Motor neuron (in vitro differentiated cells): ENCODE measurements around the gene CPNE4. TPM values are rescaled to one million over a fixed set of nuclear protein-coding genes. Genes with fewer than 3 reads are reported as not detected.
A peak's percentile ranks its signal among the peaks of the same experiment; 100 is the strongest.

ENCODE experiments used
- ATAC-seq, 8 experiments: fragments of 200-7000 bp; cut with Tn5 transposase; replicated peaks in 6 of 8; 2 replicates each; pipeline ENCODE4 v1.8.0; 2021; ENCODE audit warnings: mild to moderate bottlenecking in 8 of 8, moderate library complexity in 8 of 8
- H3K27ac ChIP-seq, 2 donors: fragments of 250-450 bp; sonication (Bioruptor Pico); 2 replicates each; pipeline ENCODE4 v1.9.0; 2021; ENCODE audit warnings: antibody characterized with exemption in 2 of 2, mild to moderate bottlenecking in 2 of 2, moderate library complexity in 1 of 2
- H3K4me1 ChIP-seq, 2 donors: fragments of 250-450 bp; sonication (Bioruptor Pico); replicated peaks in 1 of 2; 2 replicates each; pipeline ENCODE4 v1.6.1; 2021; ENCODE audit warnings: antibody characterized with exemption in 2 of 2, mild to moderate bottlenecking in 2 of 2, moderate library complexity in 1 of 2
- H3K4me3 ChIP-seq, 5 donors: fragments of 250-450 bp; sonication (Bioruptor Pico); 2 replicates each; pipeline ENCODE4 v1.9.0; 2021; ENCODE audit warnings: antibody characterized with exemption in 5 of 5, mild to moderate bottlenecking in 5 of 5, moderate library complexity in 4 of 5
- WGBS, 10 experiments: fragments of 450-650 bp; shearing (Covaris generic); methylation state at CpG; one replicate each; pipeline ENCODE4 v1.0.0; 2022; 5-methylcytosine and 5-hydroxymethylcytosine counted together
- in situ Hi-C, 9 experiments: fragments of 400-800 bp; cut with MboI; loops; one replicate each; pipeline ENCODE4 v1.15.0; 2021; ENCODE audit warnings: low sequenced_read_pairs in 9 of 9, low pct_unique_long_range_greater_than_20kb in 2 of 9; ENCODE audit not compliant: unreplicated experiment in 9 of 9
- total RNA-seq, 8 experiments: library from RNA; unstranded; fragments of 300-600 nt; gene quantifications; 2 replicates each; pipeline versions ENCODE4 v1.2.3 to v1.2.4, GENCODE V29; 2022

The CPNE4 gene
- total RNA-seq, 8 experiments from 2014 or later = 0.35 to 4.8 (median 1.5) TPM

GRCh38 chr3:131561511-131561910 lies 473.3 kb downstream of the CPNE4 start:
- Histone ChIP-seq H3K27ac (no peak overlapping the region), H3K4me1 (peaks cover 6 to 10% of the 10 kb centered on the region in 2 donors), H3K4me3 (no peak overlapping the region)
- ATAC-seq = peak in 6 of 8 experiments; percentile 27 to 69 (median 39)
- in situ Hi-C loops = loop anchor here in 1 of 9 experiments (25.0 kb wide), 1 partner anchor 451 kb away; no protein-coding TSS in a partner anchor
- WGBS, 10 experiments = 0 to 43% (median 0%) methylated on average over 1 to 2 of the region's 2 CpGs; no CpG with 5 or more reads in 2 of the 10 experiments

GRCh38 chr3:131560795-131561194 lies 474.0 kb downstream of the CPNE4 start:
- H3K27ac ChIP-seq = no peak overlapping the region
- H3K4me1 ChIP-seq = peaks cover 6 to 10% of the 10 kb centered on the region in 2 donors
- no peak for ATAC-seq
- WGBS, 10 experiments = 58 to 100% (median 93%) methylated on average over 1 to 3 of the region's 3 CpGs; no CpG with 5 or more reads in 1 of the 10 experiments
- no peak overlapping the region for H3K4me3 ChIP-seq
- in situ Hi-C loops = loop anchor here in 1 of 9 experiments (25.0 kb wide), 1 partner anchor 452 kb away; no protein-coding TSS in a partner anchor

GRCh38 chr3:131555456-131555855 lies 479.4 kb downstream of the CPNE4 start:
- 60 to 100% (median 88%) methylated on average over 1 to 2 of the region's 2 CpGs; no CpG with 5 or more reads in 4 of the 10 experiments for WGBS, 10 experiments
- Histone ChIP-seq H3K27ac (no peak overlapping the region), H3K4me3 (no peak overlapping the region), H3K4me1 (no peaks in the 10 kb centered on the region)
- ATAC-seq = peak in 1 of 8 experiments; percentile 21
- in situ Hi-C loops = loop anchor here in 1 of 9 experiments (25.0 kb wide), 1 partner anchor 457 kb away; no protein-coding TSS in a partner anchor

- Histone ChIP-seq H3K27ac (no peak overlapping the region), H3K4me1 (no peaks in the 10 kb centered on the region), H3K4me3 (no peak overlapping the region)
- in situ Hi-C loops = loop anchor here in 1 of 9 experiments (25.0 kb wide), 1 partner anchor 459 kb away; no protein-coding TSS in a partner anchor
- ATAC-seq = no peak
- WGBS, 10 experiments = 38 to 100% (median 83%) methylated on average over 1 to 3 of the region's 3 CpGs; no CpG with 5 or more reads in 1 of the 10 experiments
These were observed 481.1 kb downstream of the CPNE4 start for GRCh38 chr3:131553495-131554247.

- ATAC-seq = no peak
- 40 to 95% (median 81%) methylated on average over 1 to 4 of the region's 4 CpGs; no CpG with 5 or more reads in 1 of the 10 experiments for WGBS, 10 experiments
- no peaks in the 10 kb centered on the region for H3K4me1 ChIP-seq
- in situ Hi-C loops = loop anchor here in 1 of 9 experiments (25.0 kb wide), 1 partner anchor 461 kb away; no protein-coding TSS in a partner anchor
- H3K27ac ChIP-seq = no peak overlapping the region
- no peak overlapping the region for H3K4me3 ChIP-seq
These were observed 483.1 kb downstream of the CPNE4 start for GRCh38 chr3:131551761-131552160.

- in situ Hi-C loops = loop anchor here in 1 of 9 experiments (25.0 kb wide), 1 partner anchor 461 kb away; no protein-coding TSS in a partner anchor
- no peak for ATAC-seq
These were observed 484.0 kb downstream of the CPNE4 start for GRCh38 chr3:131550562-131551465.

GRCh38 chr3:131549340-131549739 lies 485.5 kb downstream of the CPNE4 start:
- WGBS, 10 experiments = 38 to 100% (median 85%) methylated on average over 1 of the region's 1 CpG; no CpG with 5 or more reads in 2 of the 10 experiments
- ATAC-seq = no peak
- in situ Hi-C loops = loop anchor here in 3 of 9 experiments (25.0 kb wide), 2 partner anchors 463 to 638 kb away; no protein-coding TSS in a partner anchor
- Histone ChIP-seq H3K4me3 (no peak overlapping the region), H3K4me1 (no peaks in the 10 kb centered on the region), H3K27ac (no peak overlapping the region)

More at GRCh38 chr3:131550562-131551465, 484.0 kb downstream of the CPNE4 start:
- H3K4me1 ChIP-seq = no peaks in the 10 kb centered on the region
- no peak overlapping the region for H3K27ac ChIP-seq
- WGBS, 10 experiments = 0 to 100% (median 60%) methylated on average over 1 to 4 of the region's 4 CpGs; no CpG with 5 or more reads in 3 of the 10 experiments
- no peak overlapping the region for H3K4me3 ChIP-seq

GRCh38 chr3:131547585-131547984 lies 487.2 kb downstream of the CPNE4 start:
- in situ Hi-C loops = loop anchor here in 3 of 9 experiments (25.0 kb wide), 2 partner anchors 465 to 640 kb away; no protein-coding TSS in a partner anchor
- WGBS, 10 experiments = 43 to 86% (median 67%) methylated on average over 1 of the region's 1 CpG; no CpG with 5 or more reads in 5 of the 10 experiments
- H3K27ac ChIP-seq = no peak overlapping the region
- no peak for ATAC-seq
- no peak overlapping the region for H3K4me3 ChIP-seq
- H3K4me1 ChIP-seq = peaks cover 0 to 3% of the 10 kb centered on the region in 2 donors

- Histone ChIP-seq H3K27ac (no peak overlapping the region), H3K4me3 (no peak overlapping the region), H3K4me1 (peaks cover 0 to 3% of the 10 kb centered on the region in 2 donors)
- in situ Hi-C loops = loop anchor here in 3 of 9 experiments (25.0 kb wide), 2 partner anchors 466 to 641 kb away; no protein-coding TSS in a partner anchor
- ATAC-seq = no peak
These were observed 488.4 kb downstream of the CPNE4 start for GRCh38 chr3:131546441-131546840.

GRCh38 chr3:131544557-131544956 lies 490.3 kb downstream of the CPNE4 start:
- in situ Hi-C loops = loop anchor here in 3 of 9 experiments (25.0 kb wide), 2 partner anchors 468 to 643 kb away; no protein-coding TSS in a partner anchor
- no peak for ATAC-seq
- Histone ChIP-seq H3K4me1 (peaks cover 0 to 3% of the 10 kb centered on the region in 2 donors), H3K27ac (no peak overlapping the region), H3K4me3 (no peak overlapping the region)
- WGBS, 10 experiments = 58 to 79% (median 69%) methylated on average over 1 to 2 of the region's 2 CpGs; no CpG with 5 or more reads in 6 of the 10 experiments

GRCh38 chr3:131543714-131544113 lies 491.1 kb downstream of the CPNE4 start:
- peaks cover 0 to 3% of the 10 kb centered on the region in 2 donors for H3K4me1 ChIP-seq
- ATAC-seq = peak; percentile 53 to 93 (median 77)
- in situ Hi-C loops = loop anchor here in 3 of 9 experiments (25.0 kb wide), 2 partner anchors 469 to 644 kb away; no protein-coding TSS in a partner anchor
- no peak overlapping the region for H3K4me3 ChIP-seq
- no peak overlapping the region for H3K27ac ChIP-seq

- 14 to 80% (median 62%) methylated on average over 1 of the region's 1 CpG; no CpG with 5 or more reads in 2 of the 10 experiments for WGBS, 10 experiments
- H3K27ac ChIP-seq = no peak overlapping the region
- no peak for ATAC-seq
- in situ Hi-C loops = loop anchor here in 3 of 9 experiments (25.0 kb wide), 2 partner anchors 471 to 646 kb away; no protein-coding TSS in a partner anchor
- H3K4me3 ChIP-seq = no peak overlapping the region
- peaks cover 0 to 3% of the 10 kb centered on the region in 2 donors for H3K4me1 ChIP-seq
These were observed 493.5 kb downstream of the CPNE4 start for GRCh38 chr3:131541288-131541687.
